ENCODE results near the gene ALDH1A3. TPM values are rescaled to one million over a fixed set of nuclear protein-coding genes. Genes with fewer than 3 reads are reported as not detected.

ALDH1A3 gene
- total and polyA plus RNA-seq, 4 donors = 4.5 to 19.0 (median 6.7) TPM

- H3K4me3 ChIP-seq (ENCODE audit: low read length in 2 of 2) = no peak overlapping the region
- no peaks in the 10 kb centered on the region for H3K36me3 ChIP-seq (ENCODE audit: control insufficient read depth in 1 of 2, insufficient read depth in 2 of 2, low read length in 1 of 2)
- peak in 1 of 2 donors; percentile 62 for DNase-seq
- peak; percentile 23 for ATAC-seq (ENCODE audit: low FRiP score)
- WGBS, 2 donors = 73 to 75% methylated on average over 15 of the region's 15 CpGs
- intact Hi-C loops (cut with DNase I) = no loop called here
- H3K4me1 ChIP-seq (ENCODE audit: control insufficient read depth in 1 of 2, insufficient read depth in 2 of 2, low read length in 2 of 2) = no peaks in the 10 kb centered on the region
- no peak overlapping the region for H3K27ac ChIP-seq (ENCODE audit: low read depth in 1 of 2, low read length in 2 of 2)
- H3K9me3 ChIP-seq (ENCODE audit: control insufficient read depth, low read length) = no peaks in the 10 kb centered on the region
- H3K27me3 ChIP-seq (ENCODE audit: control insufficient read depth in 1 of 2, insufficient read depth in 2 of 2, low read length in 1 of 2) = no peaks in the 10 kb centered on the region
These were observed 25.8 kb upstream of the ALDH1A3 start for GRCh38 chr15:100853676-100854440.

GRCh38 chr15:100856867-100857266 lies 22.8 kb upstream of the ALDH1A3 start:
- Histone ChIP-seq H3K4me1 (ENCODE audit: control insufficient read depth in 1 of 2, insufficient read depth in 2 of 2, low read length in 2 of 2) (no peaks in the 10 kb centered on the region), H3K27me3 (ENCODE audit: control insufficient read depth in 1 of 2, insufficient read depth in 2 of 2, low read length in 1 of 2) (no peaks in the 10 kb centered on the region), H3K4me3 (ENCODE audit: low read length in 2 of 2) (no peak overlapping the region), H3K27ac (ENCODE audit: low read depth in 1 of 2, low read length in 2 of 2) (no peak overlapping the region), H3K36me3 (ENCODE audit: control insufficient read depth in 1 of 2, insufficient read depth in 2 of 2, low read length in 1 of 2) (no peaks in the 10 kb centered on the region), H3K9me3 (ENCODE audit: control insufficient read depth, low read length) (peaks cover 6% of the 10 kb centered on the region)
- ATAC-seq (ENCODE audit: low FRiP score) (no peak), DNase-seq (no peak)
- 32 to 36% methylated on average over 5 of the region's 5 CpGs for WGBS, 2 donors
- intact Hi-C loops (cut with DNase I) = no loop called here

GRCh38 chr15:100858294-100858693 lies 21.3 kb upstream of the ALDH1A3 start:
- DNase-seq (peak in 1 of 2 donors; percentile 24), ATAC-seq (ENCODE audit: low FRiP score) (no peak)
- Histone ChIP-seq H3K36me3 (ENCODE audit: control insufficient read depth in 1 of 2, insufficient read depth in 2 of 2, low read length in 1 of 2) (no peaks in the 10 kb centered on the region), H3K9me3 (ENCODE audit: control insufficient read depth, low read length) (peaks cover 6% of the 10 kb centered on the region), H3K27me3 (ENCODE audit: control insufficient read depth in 1 of 2, insufficient read depth in 2 of 2, low read length in 1 of 2) (no peaks in the 10 kb centered on the region), H3K4me1 (ENCODE audit: control insufficient read depth in 1 of 2, insufficient read depth in 2 of 2, low read length in 2 of 2) (no peaks in the 10 kb centered on the region), H3K27ac (ENCODE audit: low read depth in 1 of 2, low read length in 2 of 2) (no peak overlapping the region), H3K4me3 (ENCODE audit: low read length in 2 of 2) (no peak overlapping the region)
- intact Hi-C loops (cut with DNase I) = no loop called here
- WGBS, 2 donors = 84 to 88% methylated on average over 2 of the region's 2 CpGs

- H3K9me3 ChIP-seq (ENCODE audit: control insufficient read depth, low read length) = peaks cover 6% of the 10 kb centered on the region
- H3K4me3 ChIP-seq (ENCODE audit: low read length in 2 of 2) = no peak overlapping the region
- no peak overlapping the region for H3K27ac ChIP-seq (ENCODE audit: low read depth in 1 of 2, low read length in 2 of 2)
- H3K36me3 ChIP-seq (ENCODE audit: control insufficient read depth in 1 of 2, insufficient read depth in 2 of 2, low read length in 1 of 2) = no peaks in the 10 kb centered on the region
- no peaks in the 10 kb centered on the region for H3K4me1 ChIP-seq (ENCODE audit: control insufficient read depth in 1 of 2, insufficient read depth in 2 of 2, low read length in 2 of 2)
- intact Hi-C loops (cut with DNase I) = no loop called here
- 89 to 90% methylated on average over 11 of the region's 11 CpGs for WGBS, 2 donors
- no peaks in the 10 kb centered on the region for H3K27me3 ChIP-seq (ENCODE audit: control insufficient read depth in 1 of 2, insufficient read depth in 2 of 2, low read length in 1 of 2)
- ATAC-seq (ENCODE audit: low FRiP score) (no peak), DNase-seq (peak in 1 of 2 donors; percentile 35)
These were observed 19.4 kb upstream of the ALDH1A3 start for GRCh38 chr15:100859970-100860828.

- ATAC-seq (ENCODE audit: low FRiP score) (no peak), DNase-seq (peak in 1 of 2 donors; percentile 47)
- H3K4me1 ChIP-seq (ENCODE audit: control insufficient read depth in 1 of 2, insufficient read depth in 2 of 2, low read length in 2 of 2) = no peaks in the 10 kb centered on the region
- H3K27ac ChIP-seq (ENCODE audit: low read depth in 1 of 2, low read length in 2 of 2) = no peak overlapping the region
- peaks cover 6% of the 10 kb centered on the region for H3K9me3 ChIP-seq (ENCODE audit: control insufficient read depth, low read length)
- H3K27me3 ChIP-seq (ENCODE audit: control insufficient read depth in 1 of 2, insufficient read depth in 2 of 2, low read length in 1 of 2) = no peaks in the 10 kb centered on the region
- no peaks in the 10 kb centered on the region for H3K36me3 ChIP-seq (ENCODE audit: control insufficient read depth in 1 of 2, insufficient read depth in 2 of 2, low read length in 1 of 2)
- no peak overlapping the region for H3K4me3 ChIP-seq (ENCODE audit: low read length in 2 of 2)
- intact Hi-C loops (cut with DNase I) = no loop called here
- 75 to 76% methylated on average over 14 of the region's 14 CpGs for WGBS, 2 donors
These were observed 18.7 kb upstream of the ALDH1A3 start for GRCh38 chr15:100860829-100861510.

GRCh38 chr15:100861511-100861991 lies 18.1 kb upstream of the ALDH1A3 start:
- WGBS, 2 donors = 84 to 85% methylated on average over 16 of the region's 16 CpGs
- Histone ChIP-seq H3K36me3 (ENCODE audit: control insufficient read depth in 1 of 2, insufficient read depth in 2 of 2, low read length in 1 of 2) (no peaks in the 10 kb centered on the region), H3K27ac (ENCODE audit: low read depth in 1 of 2, low read length in 2 of 2) (no peak overlapping the region), H3K4me3 (ENCODE audit: low read length in 2 of 2) (no peak overlapping the region), H3K9me3 (ENCODE audit: control insufficient read depth, low read length) (peaks cover 6% of the 10 kb centered on the region), H3K27me3 (ENCODE audit: control insufficient read depth in 1 of 2, insufficient read depth in 2 of 2, low read length in 1 of 2) (no peaks in the 10 kb centered on the region), H3K4me1 (ENCODE audit: control insufficient read depth in 1 of 2, insufficient read depth in 2 of 2, low read length in 2 of 2) (no peaks in the 10 kb centered on the region)
- DNase-seq (peak in 1 of 2 donors; percentile 75), ATAC-seq (ENCODE audit: low FRiP score) (no peak)
- intact Hi-C loops (cut with DNase I) = no loop called here

GRCh38 chr15:100862162-100862561 lies 17.5 kb upstream of the ALDH1A3 start:
- Histone ChIP-seq H3K9me3 (ENCODE audit: control insufficient read depth, low read length) (peaks cover 6% of the 10 kb centered on the region), H3K36me3 (ENCODE audit: control insufficient read depth in 1 of 2, insufficient read depth in 2 of 2, low read length in 1 of 2) (no peaks in the 10 kb centered on the region), H3K27ac (ENCODE audit: low read depth in 1 of 2, low read length in 2 of 2) (no peak overlapping the region), H3K27me3 (ENCODE audit: control insufficient read depth in 1 of 2, insufficient read depth in 2 of 2, low read length in 1 of 2) (no peaks in the 10 kb centered on the region), H3K4me1 (ENCODE audit: control insufficient read depth in 1 of 2, insufficient read depth in 2 of 2, low read length in 2 of 2) (no peaks in the 10 kb centered on the region), H3K4me3 (ENCODE audit: low read length in 2 of 2) (no peak overlapping the region)
- DNase-seq (no peak), ATAC-seq (ENCODE audit: low FRiP score) (no peak)
- intact Hi-C loops (cut with DNase I) = no loop called here
- WGBS, 2 donors = 90 to 95% methylated on average over 6 of the region's 6 CpGs

GRCh38 chr15:100863075-100863795 lies 16.4 kb upstream of the ALDH1A3 start:
- peak in 1 of 2 donors; percentile 33 for DNase-seq
- H3K4me1 ChIP-seq (ENCODE audit: control insufficient read depth in 1 of 2, insufficient read depth in 2 of 2, low read length in 2 of 2) = no peaks in the 10 kb centered on the region
- intact Hi-C loops (cut with DNase I) = no loop called here
- H3K27ac ChIP-seq (ENCODE audit: low read depth in 1 of 2, low read length in 2 of 2) = no peak overlapping the region
- no peaks in the 10 kb centered on the region for H3K27me3 ChIP-seq (ENCODE audit: control insufficient read depth in 1 of 2, insufficient read depth in 2 of 2, low read length in 1 of 2)
- no peak for ATAC-seq (ENCODE audit: low FRiP score)
- WGBS, 2 donors = 31 to 42% methylated on average over 7 of the region's 7 CpGs
- peaks cover 6% of the 10 kb centered on the region for H3K9me3 ChIP-seq (ENCODE audit: control insufficient read depth, low read length)
- no peak overlapping the region for H3K4me3 ChIP-seq (ENCODE audit: low read length in 2 of 2)
- no peaks in the 10 kb centered on the region for H3K36me3 ChIP-seq (ENCODE audit: control insufficient read depth in 1 of 2, insufficient read depth in 2 of 2, low read length in 1 of 2)

Data from aorta (tissue), 5 donors.